IMR-90 (cell line): ENCODE results near the gene MID1.

ENCODE experiments used
- CTCF ChIP-seq: conservative IDR thresholded peaks from 2 replicates; pipeline ENCODE4 v1.5.1; 2012; ENCODE audit warnings: mild to moderate bottlenecking, low read depth, low read length, improper control_type of control experiment
- MXI1 ChIP-seq: IDR thresholded peaks from 2 replicates; pipeline ENCODE4 v1.6.1; 2012; ENCODE audit warnings: low read depth, mild to moderate bottlenecking, low read length, moderate library complexity, borderline replicate concordance
- POLR2A ChIP-seq: IDR thresholded peaks from 2 replicates; pipeline ENCODE4 v1.6.1; 2012; ENCODE audit warnings: mild to moderate bottlenecking, low read depth, low read length
- RAD21 ChIP-seq: IDR thresholded peaks from 2 replicates; pipeline ENCODE4 v1.6.1; 2012; ENCODE audit warnings: low read length, improper control_type of control experiment

GRCh38 chrX:10471418-10471817 is 149.0 kb downstream of the MID1 start:
- TF ChIP-seq RAD21 (no peak), POLR2A (no peak), CTCF (no peak), MXI1 (no peak)
